Activated CD8-positive, alpha-beta T cell treated with anti-CD3 and anti-CD28 coated beads for 36 hours (primary cell): Measurements from ENCODE around the gene TP53I11. TPM values are rescaled to one million over a fixed set of nuclear protein-coding genes. Genes with fewer than 3 reads are reported as not detected.

Source experiments
- ATAC-seq: fragments of 200-7000 bp; cut with Tn5 transposase; one replicate; pipeline ENCODE4 v1.10.0; 2021; ENCODE audit warnings: mild to moderate bottlenecking, moderate library complexity
- CTCF ChIA-PET: fragments of 350-600 bp; sonication (Branson Sonifier 250); formaldehyde crosslinking; loops from one replicate; lab custom pipeline; 2021; ENCODE audit warnings: antibody characterized with exemption; lab: Charles Lee
- POLR2A ChIA-PET: fragments of 350-600 bp; sonication (Branson Sonifier 250); formaldehyde crosslinking; loops from one replicate; lab custom pipeline; 2021; ENCODE audit warnings: antibody characterized with exemption; lab: Charles Lee
- DNase-seq: peaks from one replicate; pipeline ENCODE4 v3.0.0-alpha.2; 2020
- H3K27ac Mint-ChIP-seq: one replicate; pipeline ENCODE4 v1.8.0; 2021; ENCODE audit warnings: mild to moderate bottlenecking, mixed read lengths
- H3K27me3 Mint-ChIP-seq: one replicate; pipeline ENCODE4 v1.8.0; 2021; ENCODE audit warnings: mixed read lengths
- H3K36me3 Mint-ChIP-seq: one replicate; pipeline ENCODE4 v1.8.0; 2021; ENCODE audit warnings: low read depth, mixed read lengths
- H3K4me1 Mint-ChIP-seq: one replicate; pipeline ENCODE4 v1.8.0; 2021; ENCODE audit warnings: low read depth, mixed read lengths
- H3K4me3 Mint-ChIP-seq: one replicate; pipeline ENCODE4 v1.8.0; 2021; ENCODE audit warnings: mild to moderate bottlenecking, moderate library complexity, mixed read lengths
- H3K9me3 Mint-ChIP-seq: one replicate; pipeline ENCODE4 v1.8.0; 2021; ENCODE audit warnings: mixed read lengths
- CTCF ChIP-seq: fragments of 200-600 bp; IDR thresholded peaks from one replicate; pipeline ENCODE4 v1.8.0; 2022; ENCODE audit warnings: antibody characterized with exemption, mild to moderate bottlenecking
- intact Hi-C: fragments of 100-400 bp; cut with micrococcal nuclease; formaldehyde crosslinking; loops from one replicate; pipeline ENCODE4 v1.10.0; 2022
- total RNA-seq, 2 experiments: library from RNA; stranded (reverse); gene quantifications; one replicate each; pipeline ENCODE4 v1.2.3, GENCODE V29; 2021

TP53I11 gene
- total RNA-seq, 2 experiments from 2014 or later, result 15.2 to 17.5 TPM

GRCh38 chr11:44978961-44979331 is 28.3 kb upstream of the TP53I11 start:
- TF ChIP-seq CTCF, result no peak
- H3K27me3 Mint-ChIP-seq, result no peaks in the 10 kb centered on the region
- H3K9me3 Mint-ChIP-seq, result no peaks in the 10 kb centered on the region
- H3K4me3 Mint-ChIP-seq, result no peak overlapping the region
- intact Hi-C loops, result no loop called here
- no peaks in the 10 kb centered on the region for H3K36me3 Mint-ChIP-seq
- no peak overlapping the region for H3K27ac Mint-ChIP-seq
- ATAC-seq (no peak), DNase-seq (no peak)
- ChIA-PET CTCF (interaction anchor here (1.1 to 3.1 kb wide), 4 partner anchors 38 to 124 kb away, joined by 3 to 13 read pairs (median 8); no protein-coding TSS in a partner anchor), POLR2A (no interaction called here)
- peaks cover 17% of the 10 kb centered on the region for H3K4me1 Mint-ChIP-seq

- intact Hi-C loops, result no loop called here
- CTCF ChIA-PET, result interaction anchor here (1.1 to 3.1 kb wide), 5 partner anchors 10 to 125 kb away, joined by 3 to 13 read pairs (median 7); no protein-coding TSS in a partner anchor
- H3K9me3 Mint-ChIP-seq, result no peaks in the 10 kb centered on the region
- no peak overlapping the region for H3K27ac Mint-ChIP-seq
- ATAC-seq, result no peak
- no peaks in the 10 kb centered on the region for H3K36me3 Mint-ChIP-seq
- no peak for TF ChIP-seq CTCF
- POLR2A ChIA-PET, result no interaction called here
- peaks cover 13% of the 10 kb centered on the region for H3K4me1 Mint-ChIP-seq
- no peak overlapping the region for H3K4me3 Mint-ChIP-seq
- DNase-seq, result no peak
- no peaks in the 10 kb centered on the region for H3K27me3 Mint-ChIP-seq
Observed at GRCh38 chr11:44978274-44978960, 27.7 kb upstream of the TP53I11 start.

- no peaks in the 10 kb centered on the region for H3K36me3 Mint-ChIP-seq
- no peak for TF ChIP-seq CTCF
- intact Hi-C loops, result no loop called here
- CTCF ChIA-PET, result interaction anchor here (1.2 to 1.7 kb wide), 4 partner anchors 9 to 41 kb away, joined by 3 to 7 read pairs (median 4); no protein-coding TSS in a partner anchor
- no peaks in the 10 kb centered on the region for H3K9me3 Mint-ChIP-seq
- H3K27ac Mint-ChIP-seq, result no peak overlapping the region
- H3K27me3 Mint-ChIP-seq, result no peaks in the 10 kb centered on the region
- ATAC-seq (no peak), DNase-seq (peak; percentile 12)
- POLR2A ChIA-PET, result interaction anchor here (1.5 kb wide), 1 partner anchor 36 kb away, joined by 3 read pairs; no protein-coding TSS in a partner anchor
- H3K4me1 Mint-ChIP-seq, result peaks cover 12% of the 10 kb centered on the region
- no peak overlapping the region for H3K4me3 Mint-ChIP-seq
Observed at GRCh38 chr11:44977493-44977984, 26.9 kb upstream of the TP53I11 start.

- ChIA-PET CTCF (interaction anchor here (1.2 to 1.7 kb wide), 6 partner anchors 8 to 127 kb away, joined by 3 to 7 read pairs (median 4); no protein-coding TSS in a partner anchor), POLR2A (interaction anchor here (1.5 kb wide), 1 partner anchor 35 kb away, joined by 3 read pairs; no protein-coding TSS in a partner anchor)
- peaks cover 12% of the 10 kb centered on the region for H3K4me1 Mint-ChIP-seq
- H3K4me3 Mint-ChIP-seq, result no peak overlapping the region
- H3K9me3 Mint-ChIP-seq, result no peaks in the 10 kb centered on the region
- intact Hi-C loops, result no loop called here
- ATAC-seq, result no peak
- H3K36me3 Mint-ChIP-seq, result no peaks in the 10 kb centered on the region
- TF ChIP-seq CTCF, result no peak
- H3K27me3 Mint-ChIP-seq, result no peaks in the 10 kb centered on the region
- H3K27ac Mint-ChIP-seq, result no peak overlapping the region
- no peak for DNase-seq
Observed at GRCh38 chr11:44976576-44976975, 25.9 kb upstream of the TP53I11 start.

GRCh38 chr11:44974402-44975000 is 23.8 kb upstream of the TP53I11 start:
- Mint-ChIP-seq H3K4me3 (no peak overlapping the region), H3K9me3 (no peaks in the 10 kb centered on the region), H3K27me3 (no peaks in the 10 kb centered on the region), H3K27ac (no peak overlapping the region), H3K36me3 (no peaks in the 10 kb centered on the region), H3K4me1 (peaks cover 5% of the 10 kb centered on the region)
- DNase-seq, result no peak
- no peak for TF ChIP-seq CTCF
- ATAC-seq, result no peak
- CTCF ChIA-PET, result no interaction called here
- POLR2A ChIA-PET, result no interaction called here
- intact Hi-C loops, result no loop called here
